ENCODE data around the gene SNAPC2.
A peak's percentile ranks its signal among the peaks of the same experiment; 100 is the strongest.

The SNAPC2 gene

GRCh38 chr19:7919610-7920518 lies at the start of gene SNAPC2:
Gene SNAPC2 (plus strand): TSS chr19:7920338. CDS start chr19:7920367, 29 bp downstream.
- peak; percentile 95 for DNase-seq (ENCODE audit: low read depth in 2 of 2)

- peak; percentile 49 to 63 for DNase-seq (ENCODE audit: low read depth in 2 of 2)
Observed at GRCh38 chr19:7870571-7871436, 49.3 kb upstream of the SNAPC2 start.

DNA sequence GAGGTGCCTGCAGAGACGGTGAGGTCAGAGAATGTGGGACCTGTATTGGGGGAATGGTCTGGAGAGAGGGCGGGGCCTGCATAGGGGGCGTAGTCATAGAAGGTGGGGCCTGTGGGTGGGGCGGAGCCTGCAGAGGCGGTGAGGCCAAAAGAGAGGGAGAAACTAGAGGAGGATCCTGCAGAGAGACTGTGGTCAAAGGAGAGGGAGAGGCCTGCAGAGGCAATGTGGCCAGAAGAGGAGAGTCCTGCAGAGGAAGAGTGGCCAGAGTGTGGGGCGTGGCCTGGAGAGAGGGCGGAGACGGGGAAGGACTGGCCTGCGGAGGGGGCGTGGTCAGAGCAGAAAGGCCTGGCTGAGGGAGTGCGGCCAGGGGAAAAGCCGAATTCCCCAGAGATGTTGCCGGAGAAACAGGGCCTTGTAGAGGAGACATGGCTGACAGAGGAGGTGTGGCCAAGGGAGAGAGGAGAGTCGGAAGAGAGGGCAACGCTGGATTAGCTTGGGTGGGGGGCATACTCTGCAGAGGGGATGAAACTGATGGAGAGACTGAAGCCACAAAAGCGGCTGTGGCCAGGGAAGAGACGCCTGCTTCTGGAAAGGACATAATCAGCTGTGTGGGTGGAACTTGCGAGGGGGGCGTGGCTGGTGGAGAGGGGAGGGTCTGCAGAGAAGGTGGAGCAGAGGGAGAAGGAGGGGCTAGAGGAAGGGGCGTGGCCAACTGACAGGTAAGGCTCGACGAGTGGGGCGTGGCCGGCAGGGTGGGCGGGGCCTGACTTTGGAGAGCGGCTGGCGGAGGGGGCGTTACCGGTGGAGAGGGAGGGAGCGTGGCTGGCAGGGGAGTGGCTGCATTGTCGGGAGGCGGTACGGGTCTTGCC lies 48.5 kb upstream of the SNAPC2 start:
- DNase-seq (ENCODE audit: low read depth in 2 of 2), result peak; percentile 80 to 95

- DNase-seq (ENCODE audit: low read depth in 2 of 2), result no peak
Observed at GRCh38 chr19:7872306-7873204, 47.6 kb upstream of the SNAPC2 start.

- DNase-seq (ENCODE audit: low read depth in 2 of 2), result no peak
Observed at GRCh38 chr19:7873304-7874075, 46.6 kb upstream of the SNAPC2 start.

DNA sequence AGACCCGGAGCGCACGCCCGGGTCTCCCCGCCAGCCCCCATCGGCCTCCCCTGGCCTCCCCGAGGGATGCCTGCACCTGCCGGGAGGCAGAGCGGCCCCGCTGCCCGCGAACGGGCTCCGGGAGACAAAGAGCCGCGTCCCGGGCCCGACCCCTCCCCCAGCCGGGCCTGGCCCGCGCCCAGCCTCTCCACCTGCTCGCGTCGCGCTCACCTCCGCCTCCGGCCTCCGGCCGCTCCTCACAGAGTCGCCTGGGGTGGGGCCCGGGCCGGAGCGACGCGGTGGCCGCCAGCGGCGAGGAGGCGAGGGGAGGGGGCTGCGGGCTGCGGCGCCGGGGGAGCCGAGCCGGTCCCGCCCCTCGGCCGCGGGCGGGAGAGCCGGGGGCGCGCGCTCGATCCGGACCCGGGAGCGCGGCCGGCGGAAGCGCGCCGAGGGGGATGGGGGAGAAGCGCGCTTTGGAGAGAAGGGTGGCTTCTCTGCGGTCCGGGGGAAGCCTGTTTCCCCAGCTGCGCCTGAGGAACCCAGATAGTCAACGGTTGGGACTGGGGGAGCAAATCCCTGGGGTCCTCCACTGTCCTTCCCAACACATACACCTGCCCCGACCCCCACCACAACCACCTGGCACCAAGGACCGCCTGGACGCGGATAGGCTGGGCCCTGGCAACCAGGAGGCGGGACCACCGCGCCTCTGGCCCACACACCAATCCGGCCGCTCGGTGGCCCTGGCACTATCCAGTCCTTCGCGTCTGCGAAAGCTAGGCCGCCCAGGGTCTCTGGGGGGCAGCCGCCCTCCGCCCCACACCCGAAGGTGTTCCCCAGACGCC lies 45.9 kb upstream of the SNAPC2 start, which contains the start of gene PRR36:
Gene PRR36, minus strand, starts transcription at position 315 of the 821 bp plus-strand sequence. CDS start 701 bp downstream, outside the sequence.
- DNase-seq (ENCODE audit: low read depth in 2 of 2), result no peak

DNA sequence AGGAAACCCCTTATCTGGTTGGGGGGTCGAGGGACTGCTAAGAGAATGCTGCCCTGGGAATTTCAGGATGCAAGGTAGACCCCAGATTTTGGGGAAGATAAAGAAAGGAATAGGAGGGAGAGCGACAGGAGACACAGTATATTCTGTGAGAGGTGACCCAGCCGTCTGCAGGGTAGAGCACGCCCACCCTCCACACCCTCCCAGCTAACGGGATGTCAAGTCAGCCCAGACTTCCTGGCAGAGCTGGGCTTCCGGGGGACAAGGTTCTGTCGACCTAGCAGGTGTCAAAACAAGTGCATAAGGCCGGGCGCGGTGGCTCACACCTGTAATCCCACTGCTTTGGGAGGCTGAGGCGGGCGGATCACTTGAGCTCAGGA lies 45.3 kb upstream of the SNAPC2 start:
- no peak for DNase-seq (ENCODE audit: low read depth in 2 of 2)

DNA sequence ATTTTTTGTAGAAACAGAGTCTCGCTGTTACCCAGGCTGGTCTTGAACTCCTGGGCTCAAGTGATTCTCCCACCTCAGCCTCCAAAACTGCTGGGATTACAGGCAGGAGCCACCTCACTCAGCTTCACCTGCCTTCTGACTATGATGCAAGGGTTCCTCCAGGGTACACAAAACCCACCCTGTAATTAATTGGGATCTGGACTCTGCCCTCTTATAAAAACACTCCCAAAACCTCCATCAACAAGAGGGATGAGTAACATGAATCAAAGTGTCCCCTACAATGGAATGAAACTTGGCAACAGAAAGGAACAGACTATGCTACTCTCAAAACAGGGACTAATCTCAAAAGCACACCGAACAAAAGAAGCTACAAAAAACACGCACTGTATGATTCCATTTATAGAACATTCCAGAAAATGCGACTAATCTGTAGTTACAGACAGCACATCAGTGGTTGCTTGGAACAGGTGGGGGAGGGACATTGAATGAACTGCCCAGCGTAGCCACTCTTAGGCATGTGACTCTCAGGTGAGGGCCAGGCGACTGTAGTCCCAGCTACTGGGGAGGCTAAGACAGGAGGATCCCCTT lies 42.8 kb upstream of the SNAPC2 start:
- no peak for DNase-seq (ENCODE audit: low read depth in 2 of 2)

DNA sequence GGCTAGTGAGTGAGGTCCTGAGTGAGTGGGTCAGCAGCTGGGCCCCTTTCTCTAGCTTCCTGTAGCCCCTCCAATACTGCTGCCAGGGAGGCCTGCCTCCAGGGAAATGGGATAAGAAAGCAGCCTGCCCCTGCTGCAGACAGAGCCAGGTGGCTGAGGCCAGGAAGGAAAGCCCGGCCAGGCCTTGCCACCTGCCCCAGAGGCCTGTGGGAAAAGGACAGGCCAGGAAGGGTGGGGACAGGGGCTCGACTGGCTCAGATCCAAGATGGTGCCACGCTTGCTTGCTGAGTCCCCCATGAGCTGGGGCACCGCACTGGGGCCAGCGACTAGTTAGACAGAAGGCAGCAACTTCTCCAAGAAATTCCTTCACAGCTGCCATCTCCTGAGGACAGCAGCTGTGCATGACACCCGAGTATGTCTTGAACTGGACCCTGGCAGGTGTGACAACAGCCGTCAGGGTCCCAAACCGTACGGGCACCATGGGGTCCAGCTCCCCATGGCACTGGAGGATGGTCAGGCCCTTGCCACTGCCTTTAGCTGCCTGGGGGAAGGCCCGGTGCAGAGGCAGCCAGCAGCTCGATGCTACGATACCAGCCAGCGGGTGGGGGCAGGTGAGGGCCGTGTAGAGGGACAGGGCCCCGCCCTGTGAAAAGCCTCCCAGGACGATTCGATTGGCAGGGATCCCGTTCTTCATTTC lies 40.9 kb upstream of the SNAPC2 start:
- no peak for DNase-seq (ENCODE audit: low read depth in 2 of 2)

GRCh38 chr19:7879836-7880235 lies 40.3 kb upstream of the SNAPC2 start:
- no peak for DNase-seq (ENCODE audit: low read depth in 2 of 2)

GRCh38 chr19:7881910-7882309 lies 38.2 kb upstream of the SNAPC2 start:
- no peak for DNase-seq (ENCODE audit: low read depth in 2 of 2)

GRCh38 chr19:7883105-7883504 lies 37.0 kb upstream of the SNAPC2 start:
- no peak for DNase-seq (ENCODE audit: low read depth in 2 of 2)

DNA sequence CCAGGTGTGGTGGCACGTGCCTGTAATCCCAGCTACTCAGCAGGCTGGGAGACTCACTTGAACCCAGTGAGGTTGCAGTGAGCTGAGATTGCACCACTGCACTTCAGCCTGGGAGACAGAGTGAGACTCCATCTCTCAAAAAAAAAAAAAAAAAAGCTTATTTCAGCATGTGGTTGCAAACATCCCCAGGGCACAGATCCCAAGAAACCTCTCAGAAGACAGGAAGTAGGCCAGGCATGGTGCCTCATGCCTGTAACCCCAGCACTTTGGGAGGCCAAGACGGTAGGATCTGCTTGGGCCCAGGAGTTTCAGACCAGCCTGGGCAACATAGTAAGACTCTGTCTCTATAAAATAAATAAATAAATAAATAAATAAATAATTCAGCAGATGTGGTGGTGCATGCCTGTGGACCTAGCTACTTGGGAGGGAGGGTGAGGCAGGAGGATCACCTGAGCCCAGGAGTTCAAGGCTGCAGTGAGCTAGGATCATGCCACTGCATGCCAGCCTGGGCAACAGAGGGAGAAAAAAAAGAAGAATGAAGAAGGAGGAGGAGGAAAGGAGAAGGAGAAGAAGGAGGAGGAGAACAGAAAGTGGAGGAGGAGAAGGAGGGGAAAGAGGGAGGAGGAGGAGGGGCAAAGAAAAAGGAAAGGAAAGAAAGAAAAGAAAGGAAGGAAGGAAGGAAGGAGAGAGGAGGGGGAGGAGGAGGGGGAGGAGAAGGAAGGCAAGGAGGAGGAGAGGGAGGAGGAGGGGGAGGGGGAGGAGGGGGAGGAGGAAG lies 36.2 kb upstream of the SNAPC2 start:
- DNase-seq (ENCODE audit: low read depth in 2 of 2), result no peak

GRCh38 chr19:7885818-7886217 lies 34.3 kb upstream of the SNAPC2 start:
- no peak for DNase-seq (ENCODE audit: low read depth in 2 of 2)

DNA sequence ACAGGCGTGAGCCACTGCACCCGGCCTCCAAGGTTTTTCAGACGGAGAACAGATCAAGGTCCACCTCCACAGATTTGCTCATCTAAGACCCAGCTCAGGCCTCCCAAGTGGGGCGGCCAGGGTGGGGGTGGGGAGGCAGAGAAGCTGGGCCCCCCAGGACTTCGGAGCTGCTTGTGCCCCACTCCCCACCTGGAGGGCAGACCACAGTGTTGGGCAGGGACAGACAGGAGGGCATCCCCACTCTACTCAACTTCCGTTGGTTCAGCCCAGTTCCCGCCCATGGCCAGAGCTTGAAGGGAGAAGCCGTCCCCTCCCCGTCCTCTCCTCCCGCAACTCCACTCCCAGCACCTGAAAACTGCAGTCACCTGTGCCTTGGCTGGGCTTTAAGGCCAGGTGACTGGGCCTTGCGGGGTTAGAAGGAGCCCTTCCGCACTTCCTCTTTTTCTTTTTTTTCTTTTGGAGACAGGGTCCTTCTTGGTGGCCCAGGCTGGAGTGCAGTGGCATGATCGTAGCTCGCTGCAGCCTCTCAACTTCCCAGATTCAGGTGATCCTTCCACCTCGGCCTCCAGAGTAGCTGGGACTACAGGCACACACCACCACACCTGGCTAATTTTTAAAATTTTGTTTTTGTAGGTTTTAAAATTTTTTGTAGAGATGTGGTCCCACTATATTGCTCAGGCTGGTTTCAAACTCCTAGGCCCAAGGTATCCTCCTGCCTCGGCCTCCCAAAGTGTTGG lies 32.6 kb upstream of the SNAPC2 start:
- no peak for DNase-seq (ENCODE audit: low read depth in 2 of 2)

DNA sequence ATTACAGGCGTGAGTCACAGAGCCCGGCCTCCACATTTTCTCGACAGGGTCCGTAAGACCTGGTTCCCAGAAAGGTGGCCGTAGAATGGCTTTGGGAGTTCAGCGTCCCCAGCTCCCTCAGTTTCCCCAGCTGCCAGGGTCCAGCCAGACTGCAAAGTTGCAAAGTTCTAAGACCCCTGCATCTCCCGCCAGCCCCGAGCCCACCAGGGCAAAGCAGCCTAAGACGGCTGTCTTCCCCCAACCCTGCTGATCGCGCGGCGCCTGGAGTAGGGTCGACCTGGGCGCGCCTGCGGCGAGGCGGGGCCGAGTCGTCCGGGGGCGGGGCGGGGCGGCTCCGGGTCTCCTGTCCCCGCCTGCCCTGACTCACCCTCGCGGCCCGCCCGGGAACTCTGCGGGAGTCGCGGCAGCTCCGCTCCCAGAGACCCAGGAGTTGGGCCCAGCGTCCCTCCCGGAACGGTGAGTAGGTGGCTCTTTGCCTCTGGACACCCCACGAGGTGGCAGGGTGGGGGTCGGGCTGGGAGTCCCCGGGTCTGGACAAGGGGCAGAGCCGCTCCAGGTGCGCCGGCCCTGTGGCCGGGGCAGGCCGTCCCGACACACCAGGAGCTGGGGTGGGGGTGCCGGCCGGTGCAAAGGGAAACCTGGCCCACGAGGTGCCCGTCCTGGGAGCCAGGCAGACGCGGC lies 31.9 kb upstream of the SNAPC2 start, which contains the start of gene LRRC8E:
Gene LRRC8E, plus strand, starts transcription at position 366 of the 681 bp plus-strand sequence. CDS start 7,094 bp downstream, outside the sequence.
- peak; percentile 32 to 48 for DNase-seq (ENCODE audit: low read depth in 2 of 2)

Measured in stimulated activated CD4-positive, alpha-beta T cell treated with anti-CD3 and anti-CD28 coated beads, Interleukin-4, amount 100 ng/mL, for 48 hours (primary cell).